ENCODE measurements around the gene SLC5A2. TPM values are rescaled to one million over a fixed set of nuclear protein-coding genes. Genes with fewer than 3 reads are reported as not detected.

SLC5A2 gene
- total RNA-seq, 2 experiments from 2014 or later: not detected

GRCh38 chr16:31513884-31514283, 31.0 kb downstream of the SLC5A2 start:
- POLR2A ChIA-PET: interaction anchor here (0.7 kb wide), 1 partner anchor 312 kb away, joined by 5 read pairs; no protein-coding TSS in a partner anchor

DNA sequence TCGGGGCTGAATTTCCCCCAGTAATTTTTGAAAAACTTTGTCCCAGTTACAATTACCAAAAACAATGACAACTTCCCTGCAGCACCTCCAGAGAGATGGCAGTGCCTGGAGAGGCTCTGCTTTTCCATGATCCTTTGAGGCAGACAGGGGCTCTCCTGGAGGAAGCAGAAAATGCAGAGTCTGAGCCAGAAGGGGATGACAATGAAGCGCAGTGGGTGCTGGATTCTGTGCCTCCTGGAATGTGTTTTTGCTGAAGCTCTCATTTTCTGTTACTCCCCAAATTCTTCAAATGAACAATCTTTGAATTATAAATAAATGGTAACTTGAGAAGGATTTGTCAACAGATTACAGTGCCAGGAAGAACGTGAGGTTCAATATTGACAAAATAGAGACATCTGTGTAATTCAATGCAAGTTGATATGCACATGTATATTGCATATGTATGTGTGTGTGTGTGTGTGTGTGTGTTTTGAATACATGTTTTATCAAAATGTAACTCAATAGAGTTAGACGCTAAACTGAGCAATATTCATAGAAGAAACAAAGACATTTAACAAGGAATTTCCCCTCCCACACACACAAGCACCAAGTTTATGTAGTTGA, 35.0 kb downstream of the SLC5A2 start:
- Histone ChIP-seq H3K4me3 (ENCODE audit: low read depth, low read length, poor library complexity, severe bottlenecking) (no peak overlapping the region), H3K36me3 (ENCODE audit: insufficient read depth, low read length) (no peaks in the 10 kb centered on the region), H3K9me3 (ENCODE audit: low read length) (no peaks in the 10 kb centered on the region), H3K9me2 (ENCODE audit: insufficient read depth, low read length) (no peaks in the 10 kb centered on the region), H2AFZ (ENCODE audit: low read length) (no peak overlapping the region), H3K4me1 (ENCODE audit: insufficient read depth, low read length, poor library complexity, severe bottlenecking) (no peaks in the 10 kb centered on the region), H3K79me2 (ENCODE audit: insufficient read depth, low read depth, low read length) (no peaks in the 10 kb centered on the region), H4K20me1 (ENCODE audit: insufficient read depth, low read length) (no peaks in the 10 kb centered on the region), H3K27ac (ENCODE audit: low read depth, low read length, poor library complexity, severe bottlenecking) (no peak overlapping the region), H3K4me2 (ENCODE audit: low read length) (no peak overlapping the region)
- ChIA-PET CTCF (ENCODE audit: unreplicated experiment) (no interaction called here), POLR2A (no interaction called here)
- DNase-seq (ENCODE audit: low spot score): no peak
- intact Hi-C loops (cut with micrococcal nuclease; ENCODE audit: unreplicated experiment): no loop called here
- BruUV-seq (replicated peaks): no TSS peak
- no peak for TF ChIP-seq EZH2phosphoT487 (IDR thresholded peaks at IDR 0.05; ENCODE audit: borderline replicate concordance, low read depth, low read length)
- TF ChIP-seq, protein P1, sequence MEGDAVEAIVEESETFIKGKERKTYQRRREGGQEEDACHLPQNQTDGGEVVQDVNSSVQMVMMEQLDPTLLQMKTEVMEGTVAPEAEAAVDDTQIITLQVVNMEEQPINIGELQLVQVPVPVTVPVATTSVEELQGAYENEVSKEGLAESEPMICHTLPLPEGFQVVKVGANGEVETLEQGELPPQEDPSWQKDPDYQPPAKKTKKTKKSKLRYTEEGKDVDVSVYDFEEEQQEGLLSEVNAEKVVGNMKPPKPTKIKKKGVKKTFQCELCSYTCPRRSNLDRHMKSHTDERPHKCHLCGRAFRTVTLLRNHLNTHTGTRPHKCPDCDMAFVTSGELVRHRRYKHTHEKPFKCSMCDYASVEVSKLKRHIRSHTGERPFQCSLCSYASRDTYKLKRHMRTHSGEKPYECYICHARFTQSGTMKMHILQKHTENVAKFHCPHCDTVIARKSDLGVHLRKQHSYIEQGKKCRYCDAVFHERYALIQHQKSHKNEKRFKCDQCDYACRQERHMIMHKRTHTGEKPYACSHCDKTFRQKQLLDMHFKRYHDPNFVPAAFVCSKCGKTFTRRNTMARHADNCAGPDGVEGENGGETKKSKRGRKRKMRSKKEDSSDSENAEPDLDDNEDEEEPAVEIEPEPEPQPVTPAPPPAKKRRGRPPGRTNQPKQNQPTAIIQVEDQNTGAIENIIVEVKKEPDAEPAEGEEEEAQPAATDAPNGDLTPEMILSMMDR (conservative IDR thresholded peaks at IDR 0.05; ENCODE audit: low read length): no peak

More at GRCh38 chr16:31513884-31514283, 31.0 kb downstream of the SLC5A2 start:
- intact Hi-C loops (cut with micrococcal nuclease; ENCODE audit: unreplicated experiment): no loop called here
- Histone ChIP-seq H3K36me3 (ENCODE audit: insufficient read depth, low read length) (no peaks in the 10 kb centered on the region), H3K27ac (ENCODE audit: low read depth, low read length, poor library complexity, severe bottlenecking) (no peak overlapping the region), H3K4me3 (ENCODE audit: low read depth, low read length, poor library complexity, severe bottlenecking) (no peak overlapping the region), H3K4me2 (ENCODE audit: low read length) (no peak overlapping the region), H2AFZ (ENCODE audit: low read length) (no peak overlapping the region), H3K4me1 (ENCODE audit: insufficient read depth, low read length, poor library complexity, severe bottlenecking) (peaks cover 5% of the 10 kb centered on the region), H4K20me1 (ENCODE audit: insufficient read depth, low read length) (no peaks in the 10 kb centered on the region), H3K79me2 (ENCODE audit: insufficient read depth, low read depth, low read length) (no peaks in the 10 kb centered on the region), H3K9me2 (ENCODE audit: insufficient read depth, low read length) (no peaks in the 10 kb centered on the region), H3K9me3 (ENCODE audit: low read length) (no peaks in the 10 kb centered on the region)
- TF ChIP-seq EZH2phosphoT487 (IDR thresholded peaks at IDR 0.05; ENCODE audit: borderline replicate concordance, low read depth, low read length): no peak
- TF ChIP-seq, protein P1 (conservative IDR thresholded peaks at IDR 0.05; ENCODE audit: low read length): no peak
- no peak for DNase-seq (ENCODE audit: low spot score)
- CTCF ChIA-PET (ENCODE audit: unreplicated experiment): no interaction called here
- BruUV-seq (replicated peaks): no TSS peak

DNA sequence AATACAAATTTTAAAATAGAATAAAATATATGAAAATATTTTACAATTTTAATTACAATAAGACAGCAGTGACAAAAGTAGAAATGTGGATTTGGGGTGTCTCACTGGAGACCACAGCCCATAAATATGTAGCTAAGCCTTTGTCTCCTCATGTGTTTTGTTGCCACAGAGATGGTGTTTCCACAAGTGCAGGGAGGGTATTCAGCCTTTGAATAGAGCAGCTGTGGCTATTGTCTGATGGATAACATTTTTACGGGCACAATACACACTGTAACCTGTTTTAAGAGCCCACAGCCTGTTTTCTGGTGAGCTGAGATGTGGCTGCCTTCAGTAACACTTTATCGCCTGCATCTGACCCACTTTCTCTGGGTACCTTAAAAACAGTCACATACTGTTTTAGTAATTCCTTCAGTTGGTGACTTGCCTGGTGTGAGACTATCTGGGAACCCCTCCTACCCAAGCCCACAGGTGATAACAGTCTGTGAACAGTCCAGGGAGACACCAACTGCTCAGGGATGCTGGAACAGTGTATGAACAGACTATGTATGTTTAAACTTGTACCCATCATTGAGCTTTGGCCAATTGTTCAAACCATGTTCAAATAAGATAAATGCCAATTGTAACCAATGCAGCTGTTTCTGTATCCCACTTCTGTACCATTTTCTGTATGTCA, 37.0 kb downstream of the SLC5A2 start:
- ChIA-PET POLR2A (interaction anchor here (1.1 kb wide), 1 partner anchor 25 kb away, joined by 3 read pairs; no protein-coding TSS in a partner anchor), CTCF (ENCODE audit: unreplicated experiment) (no interaction called here)
- Histone ChIP-seq H2AFZ (ENCODE audit: low read length) (no peak overlapping the region), H3K4me1 (ENCODE audit: insufficient read depth, low read length, poor library complexity, severe bottlenecking) (no peaks in the 10 kb centered on the region), H3K79me2 (ENCODE audit: insufficient read depth, low read depth, low read length) (no peaks in the 10 kb centered on the region), H3K9me2 (ENCODE audit: insufficient read depth, low read length) (no peaks in the 10 kb centered on the region), H3K4me2 (ENCODE audit: low read length) (no peak overlapping the region), H3K27ac (ENCODE audit: low read depth, low read length, poor library complexity, severe bottlenecking) (no peak overlapping the region), H4K20me1 (ENCODE audit: insufficient read depth, low read length) (no peaks in the 10 kb centered on the region), H3K9me3 (ENCODE audit: low read length) (no peaks in the 10 kb centered on the region), H3K4me3 (ENCODE audit: low read depth, low read length, poor library complexity, severe bottlenecking) (no peak overlapping the region), H3K36me3 (ENCODE audit: insufficient read depth, low read length) (no peaks in the 10 kb centered on the region)
- DNase-seq (ENCODE audit: low spot score): no peak
- intact Hi-C loops (cut with micrococcal nuclease; ENCODE audit: unreplicated experiment): no loop called here
- TF ChIP-seq EZH2phosphoT487 (IDR thresholded peaks at IDR 0.05; ENCODE audit: borderline replicate concordance, low read depth, low read length): no peak
- TF ChIP-seq, protein P1 (conservative IDR thresholded peaks at IDR 0.05; ENCODE audit: low read length): no peak
- BruUV-seq (replicated peaks): no TSS peak

Measured in OCI-LY7 (cell line).